GM13977 (cell line): ENCODE data around the gene DMRTB1.

Source experiments
- DNase-seq: peaks from one replicate; pipeline ENCODE4 v3.0.0; 2012; ENCODE audit warnings: low spot score
- in situ Hi-C: fragments of 300-500 bp; cut with MboI; formaldehyde crosslinking; loops from one replicate; pipeline ENCODE4 v1.12.0; 2022; ENCODE audit warnings: low sequenced_read_pairs, low pct_unique_long_range_greater_than_20kb, mixed read lengths, inconsistent platforms; ENCODE audit not compliant: unreplicated experiment
- TF ChIP-seq, protein P1 (sequence below): IDR thresholded peaks from 2 replicates; pipeline ENCODE4 v1.5.1; 2012; ENCODE audit warnings: mild to moderate bottlenecking, control low read depth; ENCODE audit not compliant: insufficient read depth; ENCODE audit errors: extremely low read depth, missing control alignments

The DMRTB1 gene

GRCh38 chr1:53511323-53511932 lies 52.2 kb downstream of the DMRTB1 start:
- TF ChIP-seq, protein P1, sequence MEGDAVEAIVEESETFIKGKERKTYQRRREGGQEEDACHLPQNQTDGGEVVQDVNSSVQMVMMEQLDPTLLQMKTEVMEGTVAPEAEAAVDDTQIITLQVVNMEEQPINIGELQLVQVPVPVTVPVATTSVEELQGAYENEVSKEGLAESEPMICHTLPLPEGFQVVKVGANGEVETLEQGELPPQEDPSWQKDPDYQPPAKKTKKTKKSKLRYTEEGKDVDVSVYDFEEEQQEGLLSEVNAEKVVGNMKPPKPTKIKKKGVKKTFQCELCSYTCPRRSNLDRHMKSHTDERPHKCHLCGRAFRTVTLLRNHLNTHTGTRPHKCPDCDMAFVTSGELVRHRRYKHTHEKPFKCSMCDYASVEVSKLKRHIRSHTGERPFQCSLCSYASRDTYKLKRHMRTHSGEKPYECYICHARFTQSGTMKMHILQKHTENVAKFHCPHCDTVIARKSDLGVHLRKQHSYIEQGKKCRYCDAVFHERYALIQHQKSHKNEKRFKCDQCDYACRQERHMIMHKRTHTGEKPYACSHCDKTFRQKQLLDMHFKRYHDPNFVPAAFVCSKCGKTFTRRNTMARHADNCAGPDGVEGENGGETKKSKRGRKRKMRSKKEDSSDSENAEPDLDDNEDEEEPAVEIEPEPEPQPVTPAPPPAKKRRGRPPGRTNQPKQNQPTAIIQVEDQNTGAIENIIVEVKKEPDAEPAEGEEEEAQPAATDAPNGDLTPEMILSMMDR: no peak
- in situ Hi-C loops: no loop called here
- no peak for DNase-seq

- TF ChIP-seq, protein P1: no peak
- in situ Hi-C loops: no loop called here
- DNase-seq: no peak
Observed at GRCh38 chr1:53511933-53512806, 53.0 kb downstream of the DMRTB1 start.

GRCh38 chr1:53512807-53513755 lies 53.9 kb downstream of the DMRTB1 start:
- in situ Hi-C loops: no loop called here
- TF ChIP-seq, protein P1: no peak
- no peak for DNase-seq

- DNase-seq: no peak
- in situ Hi-C loops: no loop called here
- TF ChIP-seq, protein P1: no peak
Observed at GRCh38 chr1:53513846-53514245, 54.6 kb downstream of the DMRTB1 start.

DNA sequence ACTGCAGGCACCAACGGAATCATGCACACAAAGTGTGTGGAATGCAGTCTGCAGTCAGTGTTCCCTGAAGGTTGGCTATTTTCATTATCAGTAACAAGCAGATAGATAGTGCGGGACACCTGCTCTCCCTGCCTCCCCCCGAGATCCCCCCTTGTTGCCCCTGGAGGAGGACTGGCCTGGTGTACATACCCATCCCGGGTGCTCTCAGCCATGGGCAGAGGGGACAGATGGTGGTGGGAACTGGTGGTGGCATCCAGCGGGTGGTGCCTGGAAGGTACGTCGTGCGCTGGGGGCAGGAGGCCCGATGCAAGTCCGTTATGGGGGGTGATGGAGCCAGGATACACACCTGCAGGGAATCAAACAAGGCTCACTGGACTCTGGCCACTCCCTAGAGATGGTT lies 55.2 kb downstream of the DMRTB1 start:
- in situ Hi-C loops: no loop called here

More for the DNA sequence above, 55.2 kb downstream of the DMRTB1 start:
- DNase-seq: no peak
- TF ChIP-seq, protein P1: no peak
